Measurements from ENCODE around the gene DRAM1.
"Not testable (repeated sequence)": the region's sequence is repeated elsewhere in the genome, so short reads cannot be mapped to it uniquely, and the experiment has no call there.

Gene DRAM1

DNA sequence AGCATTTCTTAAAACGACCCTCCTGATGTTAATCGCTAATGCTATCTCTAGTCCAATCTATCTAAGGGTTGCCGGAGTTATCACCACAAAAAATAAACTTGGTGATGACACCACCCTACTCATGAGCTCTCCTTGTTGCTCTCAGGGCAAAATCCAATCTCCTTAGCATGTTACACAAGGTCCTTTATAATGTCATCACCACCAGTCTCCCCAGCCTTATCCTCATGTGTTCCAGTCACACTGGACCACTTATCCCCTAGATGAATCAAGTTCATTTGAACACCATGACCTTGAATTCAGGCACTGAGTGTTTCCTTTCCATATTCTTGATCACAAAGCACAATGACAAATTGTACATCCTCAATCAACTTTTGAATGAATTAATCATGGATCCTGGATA lies 19.0 kb upstream of the DRAM1 start:
- DNase-seq (ENCODE audit: extremely low read depth in 1 of 2, low read depth in 1 of 2) = no peak

DNA sequence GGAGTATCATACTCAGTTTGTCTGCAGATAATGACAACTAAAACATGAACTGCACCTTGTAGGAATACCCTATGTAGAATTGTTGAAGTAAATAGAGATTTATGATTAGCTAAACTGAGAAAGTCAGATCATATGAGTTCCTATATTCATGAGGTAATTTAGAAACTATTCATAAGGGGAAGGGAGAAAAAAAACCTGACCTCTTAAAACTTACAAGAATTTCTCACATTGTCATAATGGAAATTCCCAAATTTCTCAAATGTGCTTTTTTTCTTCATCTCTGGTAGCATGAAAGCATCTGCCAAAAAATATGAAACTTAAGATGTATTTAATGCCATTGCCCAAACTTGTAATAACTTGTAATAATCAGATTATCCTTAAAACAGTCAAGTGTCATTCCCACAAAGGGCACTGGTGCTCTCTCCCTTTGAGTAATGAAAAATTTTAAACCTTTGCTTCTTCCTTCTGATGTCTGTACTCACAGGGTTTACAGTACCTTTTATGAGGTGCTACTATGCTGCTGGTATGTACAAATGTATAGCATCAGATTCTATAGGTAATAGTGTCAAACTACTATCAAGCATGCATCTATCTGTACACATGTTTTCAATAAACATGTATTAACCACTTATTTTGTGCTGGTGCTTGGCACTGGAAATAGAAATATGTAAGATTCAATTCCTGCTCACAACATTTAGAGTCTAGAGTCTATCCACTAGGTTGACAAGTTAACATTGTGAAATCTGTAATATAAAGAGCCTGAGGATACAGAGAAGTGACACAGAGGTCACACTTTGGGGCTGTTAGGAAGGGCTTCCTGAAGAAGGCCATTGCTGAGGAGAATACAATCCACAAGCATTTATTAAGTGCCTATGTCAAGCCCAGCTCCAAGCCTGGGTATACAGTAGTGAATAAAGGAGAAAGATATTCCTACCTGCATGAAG lies 17.4 kb upstream of the DRAM1 start:
- no peak for DNase-seq (ENCODE audit: extremely low read depth in 1 of 2, low read depth in 1 of 2)

DNA sequence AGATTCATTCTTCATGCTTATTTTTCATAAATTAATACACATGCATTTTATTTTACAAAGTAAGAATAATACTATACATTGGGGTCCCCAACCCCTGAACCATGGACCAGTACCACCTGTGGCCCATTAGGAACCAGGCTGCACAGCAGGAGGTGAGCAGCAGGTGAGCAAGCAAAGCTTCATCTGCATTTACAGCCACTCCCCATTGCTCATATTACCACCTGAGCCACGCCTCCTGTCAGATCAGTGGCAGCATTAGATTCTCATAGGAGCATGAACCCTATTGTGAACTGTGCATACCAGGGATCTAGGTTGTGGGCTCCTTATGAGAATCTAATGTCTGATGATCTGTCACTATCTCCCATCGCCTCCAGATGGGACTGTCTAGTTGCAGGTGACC lies 15.7 kb upstream of the DRAM1 start:
- not testable (repeated sequence) for DNase-seq (ENCODE audit: extremely low read depth in 1 of 2, low read depth in 1 of 2)

DNA sequence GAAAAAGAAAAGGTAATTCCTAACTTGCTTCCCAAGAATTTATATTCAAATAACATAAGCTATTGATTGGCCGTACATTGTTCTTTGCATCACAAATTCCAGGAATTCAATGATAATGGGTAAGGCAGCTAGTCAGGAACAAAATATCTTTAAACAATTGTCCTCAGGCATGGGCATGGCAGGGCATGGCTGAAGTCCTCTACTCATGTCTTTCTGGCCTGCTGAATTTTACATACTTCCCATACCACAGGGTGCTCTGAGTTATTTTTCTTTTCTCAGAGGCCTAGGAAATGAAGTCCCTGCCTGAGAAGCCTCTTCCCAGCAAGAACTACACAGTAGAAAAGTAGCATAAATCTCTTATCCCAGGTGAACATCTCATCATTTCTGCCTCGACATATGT lies 15.1 kb upstream of the DRAM1 start:
- DNase-seq (ENCODE audit: extremely low read depth in 1 of 2, low read depth in 1 of 2) = no peak

DNA sequence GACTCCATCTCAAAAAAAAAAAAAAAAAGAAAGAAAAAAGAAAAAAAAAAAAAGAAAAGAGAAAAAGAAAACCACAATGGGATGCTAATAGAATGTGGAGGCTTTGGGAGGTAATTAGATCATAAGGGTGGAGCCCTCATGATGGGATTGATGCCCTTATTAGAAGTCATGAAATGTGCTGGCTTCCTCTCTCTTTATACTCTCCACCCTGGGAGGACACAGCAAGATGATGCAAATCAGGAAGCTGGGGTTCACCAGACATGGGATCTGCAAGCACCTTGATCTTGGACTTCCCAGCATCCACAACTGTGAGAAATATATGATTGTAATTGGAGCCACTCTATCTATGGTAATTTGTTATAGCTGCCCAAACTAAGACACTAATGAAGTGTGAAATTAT lies 13.4 kb upstream of the DRAM1 start:
- DNase-seq (ENCODE audit: extremely low read depth in 1 of 2, low read depth in 1 of 2) = no peak

DNA sequence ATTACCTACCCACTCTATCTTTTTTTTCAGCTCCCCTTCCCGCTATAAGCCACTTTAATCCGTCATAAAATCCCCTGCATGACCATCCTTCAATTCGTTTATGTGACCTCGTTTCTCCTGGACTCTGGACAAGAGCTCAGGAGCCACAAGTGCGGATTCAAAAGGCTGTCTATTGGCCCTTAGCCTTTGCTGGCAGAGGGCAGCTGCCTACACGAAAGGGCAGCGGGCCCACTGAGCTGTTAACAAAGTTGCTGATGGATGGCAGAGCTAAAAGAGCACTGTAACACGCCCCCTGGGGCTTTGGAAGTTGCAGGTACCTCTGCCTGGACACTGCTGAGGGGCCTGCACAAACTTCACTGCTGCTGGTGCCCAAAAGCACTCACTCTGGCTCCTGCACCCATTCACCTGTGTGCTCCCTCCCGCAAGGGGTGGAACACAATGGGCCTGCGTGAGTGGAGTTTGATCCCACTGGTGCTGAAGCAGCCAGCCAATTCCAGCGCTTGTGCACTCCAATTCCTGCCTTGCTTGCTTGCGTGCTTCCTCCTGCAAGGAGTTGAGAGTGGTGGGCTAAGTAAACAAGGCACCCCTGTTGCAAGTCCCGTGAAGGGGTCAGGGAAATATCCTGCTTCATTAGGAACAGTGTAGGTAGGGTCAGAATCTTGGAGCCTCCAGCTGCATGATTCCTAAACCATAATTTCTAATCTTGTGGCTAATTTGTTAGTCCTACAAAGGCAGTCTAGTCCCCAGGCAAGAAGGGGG lies 10.6 kb upstream of the DRAM1 start:
- DNase-seq (ENCODE audit: extremely low read depth in 1 of 2, low read depth in 1 of 2) = no peak

DNA sequence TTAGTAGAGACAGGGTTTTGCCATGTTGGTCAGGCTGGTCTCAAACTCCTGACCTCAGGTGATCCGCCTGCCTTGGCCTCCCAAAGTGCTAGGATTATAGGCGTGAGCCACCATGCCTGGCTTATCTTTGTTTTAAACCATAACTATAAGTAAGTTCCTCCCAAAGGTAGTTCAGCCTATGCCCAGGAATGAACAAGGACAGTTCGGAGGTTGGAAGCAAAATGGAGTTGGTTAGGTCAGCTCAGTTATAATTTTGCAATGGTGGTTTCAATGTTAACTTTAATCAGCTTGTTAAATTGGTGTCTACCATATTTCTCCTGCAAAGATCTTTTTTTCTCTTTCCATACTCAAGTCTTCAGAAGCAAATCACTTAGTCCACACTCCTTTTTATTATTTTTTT lies 9.8 kb upstream of the DRAM1 start:
- DNase-seq (ENCODE audit: extremely low read depth in 1 of 2, low read depth in 1 of 2) = not testable (repeated sequence)

DNA sequence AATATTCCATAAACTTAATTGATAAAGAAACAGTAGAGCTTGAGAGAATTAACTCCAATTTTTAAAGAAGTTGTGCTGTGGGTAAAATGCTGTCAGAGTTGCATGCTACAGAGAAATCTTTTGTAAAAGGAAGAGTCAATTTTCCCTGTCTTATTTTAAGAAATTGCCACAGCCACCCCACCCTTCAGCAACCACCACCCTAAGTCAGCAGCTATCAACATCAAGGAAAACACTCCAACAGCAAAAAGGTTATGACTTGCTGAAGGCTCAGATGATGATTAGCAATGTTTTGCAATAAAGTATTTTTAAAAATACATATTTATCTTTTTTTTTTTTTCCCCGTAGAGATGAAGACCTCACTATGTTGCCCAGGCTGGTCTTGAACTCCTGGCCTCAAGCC lies 6.5 kb upstream of the DRAM1 start:
- no peak for DNase-seq (ENCODE audit: extremely low read depth in 1 of 2, low read depth in 1 of 2)

DNA sequence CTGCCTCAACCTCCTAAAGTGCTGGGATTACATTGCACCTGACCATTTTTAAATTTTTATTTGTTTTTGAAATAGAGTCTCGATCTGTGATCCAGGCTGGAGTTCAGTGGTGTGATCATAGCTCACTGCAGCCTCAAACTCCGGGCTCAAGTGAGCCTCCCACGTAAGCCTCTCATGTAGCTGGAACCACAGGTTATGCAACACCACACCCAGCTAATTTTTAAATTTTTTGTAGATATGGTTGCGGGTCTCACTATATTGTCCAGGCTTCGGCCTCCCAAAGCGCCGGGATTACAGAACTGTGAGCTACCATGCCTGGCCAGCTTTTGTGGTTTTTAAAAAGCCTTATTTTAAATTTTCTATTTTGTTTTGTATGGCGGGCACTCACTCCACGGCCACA lies 2.2 kb upstream of the DRAM1 start:
- no peak for DNase-seq (ENCODE audit: extremely low read depth in 1 of 2, low read depth in 1 of 2)

DNA sequence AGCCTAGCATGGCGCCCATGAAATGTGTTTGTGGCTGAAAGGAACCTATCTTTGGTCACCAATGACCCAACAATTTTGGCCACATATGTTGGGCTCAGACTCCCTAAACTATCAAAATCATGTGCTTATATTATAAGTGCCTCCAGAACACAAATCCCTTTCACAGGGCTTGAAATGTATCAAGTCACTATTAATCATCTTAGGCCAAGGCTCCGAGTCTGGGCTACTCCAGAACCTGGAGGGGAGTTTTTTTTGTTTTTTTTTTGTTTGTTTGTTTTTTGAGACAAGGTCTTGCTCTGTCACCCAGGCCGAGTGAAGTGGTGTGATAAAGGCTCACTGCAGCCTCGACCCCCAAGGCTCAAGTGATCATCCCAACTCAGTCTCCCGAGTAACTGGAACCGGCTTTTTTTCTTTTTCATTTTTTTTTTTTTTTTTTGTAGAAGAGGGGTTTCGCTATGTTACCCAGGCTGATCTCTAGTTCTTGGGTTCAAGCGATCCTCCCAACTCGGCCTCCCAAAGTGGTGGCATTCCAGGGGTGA lies 989 bp upstream of the DRAM1 start:
- no peak for DNase-seq (ENCODE audit: extremely low read depth in 1 of 2, low read depth in 1 of 2)

DNA sequence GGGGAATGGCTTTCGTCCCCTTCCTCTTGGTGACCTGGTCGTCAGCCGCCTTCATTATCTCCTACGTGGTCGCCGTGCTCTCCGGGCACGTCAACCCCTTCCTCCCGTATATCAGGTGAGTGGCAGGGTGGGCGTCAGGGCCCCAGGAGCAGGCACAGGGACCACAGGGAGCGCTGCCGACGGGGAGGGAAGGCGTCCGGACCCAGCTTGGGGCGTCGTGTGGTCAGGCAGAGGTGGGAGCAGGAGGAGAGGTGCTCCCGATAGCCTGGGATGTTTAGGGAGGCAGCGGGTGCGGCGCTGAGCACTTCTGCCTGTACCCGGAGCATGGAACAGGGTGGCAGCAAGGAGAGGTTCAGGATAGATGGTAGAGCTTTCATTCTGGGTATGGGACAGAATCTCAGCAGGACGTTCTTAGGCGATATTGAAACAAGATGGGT lies 444 bp downstream of the DRAM1 start:
- no peak for DNase-seq (ENCODE audit: extremely low read depth in 1 of 2, low read depth in 1 of 2)

DNA sequence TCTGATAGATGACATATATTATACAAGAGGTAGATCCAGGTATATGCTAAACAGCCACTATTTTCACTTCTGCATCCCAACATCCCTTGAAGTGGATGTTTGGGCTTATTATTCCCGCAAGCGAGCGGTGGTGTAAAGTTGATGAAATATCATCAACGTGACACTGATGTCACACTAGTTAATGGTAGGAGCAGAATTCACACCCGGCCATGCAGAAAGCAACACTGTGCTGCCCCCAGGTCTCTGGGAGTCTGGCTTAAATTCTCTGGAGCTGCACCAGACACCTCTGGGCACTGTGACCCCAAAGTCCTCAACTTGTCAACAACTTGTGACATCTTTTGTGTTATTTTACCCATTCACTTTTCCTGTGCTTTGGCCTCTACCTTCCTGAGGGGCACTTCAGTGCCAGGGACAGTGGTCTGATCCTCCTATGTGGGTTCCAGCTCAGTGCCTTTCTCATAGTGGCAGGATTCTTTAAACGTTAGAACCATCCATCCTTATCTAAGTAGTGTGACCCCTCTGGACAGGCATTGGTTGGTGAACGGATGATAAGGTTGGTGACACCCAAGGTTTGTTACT lies 952 bp downstream of the DRAM1 start:
- no peak for DNase-seq (ENCODE audit: extremely low read depth in 1 of 2, low read depth in 1 of 2)

DNA sequence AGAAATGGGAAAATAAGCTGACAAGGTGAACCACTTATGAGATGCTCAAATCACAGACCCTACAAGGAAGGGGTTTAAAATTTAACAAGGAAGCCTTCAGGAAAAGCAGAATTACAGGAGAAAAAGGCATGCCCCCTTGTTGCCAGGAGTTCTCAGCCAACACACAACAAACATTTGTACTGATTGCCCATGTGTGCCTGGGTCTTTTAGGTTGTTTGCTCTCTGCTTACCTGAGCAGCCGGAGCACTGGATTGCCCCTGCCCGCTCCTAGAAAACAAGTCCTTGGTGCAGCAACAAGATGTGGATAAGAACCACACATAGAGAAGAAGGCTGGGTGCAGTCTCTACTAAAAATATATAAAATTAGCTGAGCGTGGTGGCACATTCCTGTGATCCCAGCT lies 3.4 kb downstream of the DRAM1 start:
- DNase-seq (ENCODE audit: extremely low read depth in 1 of 2, low read depth in 1 of 2) = no peak

DNA sequence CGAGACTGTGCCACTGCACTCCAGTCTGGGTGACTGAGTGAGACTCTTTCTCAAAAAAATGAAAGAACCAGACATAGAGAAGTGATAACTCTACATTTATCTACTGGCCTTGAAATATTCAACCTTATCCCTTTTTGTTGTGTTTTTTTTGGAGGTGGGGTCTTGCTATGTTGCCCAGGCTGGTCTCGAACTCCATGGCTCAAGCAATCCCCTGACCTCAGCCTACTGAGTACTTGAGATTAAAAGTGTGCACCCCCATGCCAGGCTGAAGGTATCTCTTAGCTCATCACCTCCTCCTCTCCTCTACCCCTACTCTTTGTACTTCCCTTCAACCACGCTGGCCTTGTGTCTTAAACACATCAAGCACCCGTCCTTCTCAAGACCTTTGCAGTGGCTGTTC lies 3.8 kb downstream of the DRAM1 start:
- no peak for DNase-seq (ENCODE audit: extremely low read depth in 1 of 2, low read depth in 1 of 2)

DNA sequence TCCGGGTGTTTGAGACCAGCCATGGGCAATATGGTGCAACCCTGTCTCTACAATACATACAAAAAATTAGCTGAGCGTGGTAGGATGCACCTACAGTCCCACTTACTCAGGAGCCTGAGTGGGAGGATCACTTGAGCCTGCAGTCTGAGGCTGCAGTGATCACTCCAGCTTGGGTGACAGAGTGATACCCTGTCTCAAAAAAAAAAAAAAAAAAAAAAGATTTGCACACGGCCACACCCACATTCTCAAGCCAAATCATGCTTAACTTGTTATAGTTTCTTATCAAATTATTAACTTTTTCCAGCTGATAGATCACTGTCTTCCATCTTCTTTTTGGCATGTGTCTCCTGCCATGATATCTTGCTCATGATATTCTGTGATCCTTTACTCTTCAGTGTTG lies 6.8 kb downstream of the DRAM1 start:
- DNase-seq (ENCODE audit: extremely low read depth in 1 of 2, low read depth in 1 of 2) = no peak

DNA sequence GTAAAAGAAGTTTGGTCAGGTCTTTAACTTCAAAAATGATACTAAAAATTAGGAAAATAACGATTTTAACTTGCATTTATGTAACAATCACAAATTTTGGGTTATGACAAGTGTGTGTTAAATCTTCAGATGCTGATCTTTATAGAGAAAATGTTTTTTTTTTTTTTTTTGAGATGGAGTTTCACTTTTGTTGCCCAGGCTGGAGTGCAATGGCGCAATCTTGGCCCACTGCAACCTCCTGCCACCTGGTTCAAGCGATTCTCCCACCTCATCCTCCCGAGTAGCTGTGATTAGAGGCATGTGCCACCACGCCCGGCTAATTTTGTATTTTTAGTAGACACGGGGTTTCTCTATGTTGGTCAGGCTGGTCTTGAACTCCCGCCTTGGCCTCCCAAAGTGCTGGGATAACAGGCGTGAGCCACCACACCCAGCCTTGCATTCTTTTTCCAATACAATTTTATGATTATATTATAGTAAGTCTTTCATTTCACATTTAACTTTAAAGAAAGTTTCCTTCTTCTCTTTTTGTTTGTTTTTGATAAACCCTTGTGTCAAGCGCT lies 7.5 kb downstream of the DRAM1 start:
- not testable (repeated sequence) for DNase-seq (ENCODE audit: extremely low read depth in 1 of 2, low read depth in 1 of 2)

DNA sequence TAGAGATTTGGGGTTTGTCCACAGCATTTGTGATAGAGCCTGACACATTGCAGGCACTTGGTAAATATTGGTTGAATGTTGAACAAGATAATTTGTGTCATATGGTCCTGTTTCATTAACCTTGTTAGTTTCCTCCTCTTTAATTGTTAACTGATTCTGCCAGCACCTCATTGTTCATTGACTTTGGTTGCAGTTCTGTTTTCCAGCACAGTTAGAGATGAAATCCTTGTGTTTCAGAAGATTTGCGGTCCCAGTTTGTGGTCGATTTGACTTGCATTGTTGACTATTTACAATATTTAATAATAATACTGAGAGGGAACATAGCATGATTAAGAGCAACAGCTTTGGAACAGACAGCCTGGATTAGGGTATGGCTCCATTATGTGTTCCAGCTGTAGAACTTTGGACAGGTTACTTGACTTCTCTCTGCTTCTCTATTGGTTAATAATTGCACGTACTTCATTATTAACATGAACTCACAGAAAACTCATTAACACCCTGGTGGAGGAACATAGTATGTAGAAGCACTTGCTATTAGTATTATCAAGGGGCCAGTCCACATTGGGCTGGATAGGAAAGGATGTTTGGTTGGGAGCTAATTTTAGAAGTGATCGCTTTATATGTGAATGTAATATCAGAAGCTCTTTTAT lies 8.7 kb downstream of the DRAM1 start:
- DNase-seq (ENCODE audit: extremely low read depth in 1 of 2, low read depth in 1 of 2) = no peak

DNA sequence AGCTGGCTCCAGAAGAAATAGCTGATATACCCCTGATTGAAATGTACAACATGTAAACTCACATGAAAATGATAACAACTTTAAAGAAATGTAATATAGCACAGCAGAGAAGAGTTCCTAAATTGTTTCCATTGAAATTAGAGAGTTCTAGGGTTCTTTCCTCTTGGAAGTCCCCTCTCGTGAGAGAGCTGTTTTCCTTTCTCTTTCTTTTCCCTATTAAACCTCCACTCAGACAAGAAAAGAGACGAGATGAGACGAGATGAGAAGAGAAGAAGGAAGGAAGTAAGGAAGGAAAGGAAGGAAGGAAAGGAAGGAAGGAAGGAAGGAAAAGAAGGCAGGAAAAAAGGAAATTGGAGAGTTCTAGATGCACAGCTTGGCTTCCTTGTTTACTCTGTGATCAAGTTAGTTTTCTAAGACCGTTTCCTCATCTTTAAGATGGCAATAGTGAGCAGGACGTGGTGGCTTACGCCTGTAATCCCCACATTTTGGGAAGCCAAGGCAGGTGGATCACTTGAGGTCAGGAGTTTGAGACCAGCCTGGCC lies 11.9 kb downstream of the DRAM1 start:
- no peak for DNase-seq (ENCODE audit: extremely low read depth in 1 of 2, low read depth in 1 of 2)

DNA sequence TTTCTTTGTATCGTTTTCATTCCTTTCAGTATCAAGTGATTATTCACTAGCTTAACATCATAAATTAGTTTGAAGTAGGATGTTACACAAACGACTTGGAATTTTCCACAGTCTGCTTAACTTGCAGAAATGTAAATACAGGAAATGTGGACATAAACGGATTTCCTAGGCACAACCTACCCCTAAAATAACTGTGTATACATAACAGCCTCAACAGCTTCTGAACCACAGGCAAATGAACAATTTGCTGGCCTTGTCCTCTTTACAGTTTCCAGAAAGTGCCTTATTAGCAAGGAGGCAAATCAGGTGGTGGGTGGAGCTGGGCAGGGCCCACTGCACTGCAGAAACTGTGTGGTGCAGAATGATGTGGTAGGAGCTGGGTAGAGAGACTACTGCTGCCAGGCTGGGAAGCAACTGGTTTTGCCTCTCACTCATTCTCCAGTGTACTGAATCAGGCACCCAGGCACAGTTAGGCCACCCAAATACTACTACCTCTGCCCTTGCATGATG lies 14.1 kb downstream of the DRAM1 start:
- DNase-seq (ENCODE audit: extremely low read depth in 1 of 2, low read depth in 1 of 2) = no peak

DNA sequence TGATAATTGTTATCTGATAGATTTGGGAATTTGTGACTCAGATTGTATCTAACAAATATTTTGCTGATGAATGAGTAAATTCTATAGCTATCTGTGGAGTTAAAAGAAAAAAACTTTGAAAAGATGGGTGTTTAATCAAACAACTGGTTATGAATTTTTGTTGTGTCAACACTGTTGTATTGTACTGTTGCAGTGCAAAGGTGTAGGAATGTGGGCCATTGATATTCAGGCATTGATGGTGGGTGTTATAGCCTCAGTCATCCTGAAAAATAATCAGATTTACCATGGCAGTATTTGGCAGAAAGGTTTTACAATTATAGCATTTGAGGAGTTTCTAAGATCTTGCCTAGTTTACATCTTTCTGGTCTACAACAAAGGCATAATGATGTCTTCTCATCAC lies 15.4 kb downstream of the DRAM1 start:
- no peak for DNase-seq (ENCODE audit: extremely low read depth in 1 of 2, low read depth in 1 of 2)
